Measurements from ENCODE around the gene ACAN.
A peak's percentile ranks its signal among the peaks of the same experiment; 100 is the strongest.

ACAN gene

DNA sequence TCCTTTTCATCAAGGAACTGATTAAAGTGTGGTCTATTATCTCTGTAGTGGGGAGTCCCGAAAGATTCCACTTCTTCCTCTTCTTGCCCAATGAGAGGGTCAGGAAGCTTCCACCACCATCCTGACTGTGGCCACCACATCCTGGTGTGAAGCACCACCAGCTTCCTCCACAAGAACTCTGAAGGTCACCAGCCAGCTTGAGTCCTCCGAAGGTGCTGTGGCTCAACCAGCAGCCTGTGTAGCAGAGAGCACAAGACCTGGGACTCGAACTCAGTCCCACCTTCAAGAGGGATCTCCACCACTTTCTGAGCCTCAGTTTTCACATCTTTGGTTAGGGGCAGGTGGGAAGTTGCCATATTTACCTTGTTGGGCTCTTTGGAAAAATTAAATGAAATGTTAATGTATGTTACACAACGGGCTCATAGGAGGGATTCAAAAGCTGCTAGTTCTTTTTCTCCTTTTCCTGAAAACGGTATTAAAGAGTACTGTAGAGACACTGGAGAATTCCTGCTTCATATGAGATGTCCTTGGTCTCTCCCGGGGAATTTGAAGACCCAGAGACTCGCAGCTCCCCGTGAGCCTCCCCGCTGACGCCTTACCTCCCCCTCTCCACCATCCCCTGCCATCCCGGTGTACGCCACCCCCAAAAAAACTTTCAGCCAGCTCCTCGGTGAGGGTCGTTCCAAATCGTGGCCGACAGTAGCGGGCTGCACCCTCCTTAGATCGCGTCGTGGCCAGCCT, 816 bp upstream of the ACAN start:
- no peak for DNase-seq

- no peak for DNase-seq
Measured at GRCh38 chr15:88802991-88803240, 320 bp upstream of the ACAN start.

- no peak for DNase-seq
Measured at GRCh38 chr15:88803920-88804247, 648 bp downstream of the ACAN start.

GRCh38 chr15:88804257-88804656, 1.0 kb downstream of the ACAN start:
- DNase-seq, result no peak

DNA sequence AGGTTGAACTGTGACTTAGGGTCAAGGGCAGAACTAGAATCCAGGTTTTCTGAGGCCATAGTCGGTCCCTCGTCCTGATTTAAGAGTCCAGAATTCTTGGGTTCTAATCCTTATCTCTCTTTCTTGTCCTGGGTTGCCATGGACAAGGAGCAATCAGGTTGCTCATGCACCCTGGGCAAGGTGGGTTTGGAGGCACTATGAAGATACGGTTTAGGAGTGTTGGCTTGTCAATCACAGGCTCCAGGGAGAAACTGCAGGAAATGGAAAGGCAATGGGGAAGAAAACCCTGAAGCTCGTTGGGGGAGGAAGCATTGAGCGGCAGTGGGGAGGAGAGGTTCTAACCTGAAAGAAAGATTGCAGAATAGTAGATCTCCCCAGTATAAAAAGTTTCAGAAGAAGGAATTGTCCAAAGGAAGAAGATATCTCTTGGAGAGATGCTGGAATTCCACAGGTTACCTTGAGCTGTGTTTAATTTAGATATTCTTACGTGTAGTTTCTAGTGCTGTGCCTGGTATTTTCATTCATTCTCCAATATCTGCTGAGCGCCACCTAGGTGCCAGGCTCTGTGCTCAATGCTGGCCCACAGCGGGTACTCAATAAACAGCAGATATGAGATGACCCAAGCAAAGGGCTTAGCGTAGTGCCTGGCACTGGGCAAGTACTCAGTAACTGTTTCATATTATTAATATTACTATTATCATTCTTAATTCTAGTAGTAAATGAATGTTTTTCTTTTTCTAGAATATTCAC, 2.0 kb downstream of the ACAN start:
- DNase-seq, result no peak

GRCh38 chr15:88810446-88810845, 7.2 kb downstream of the ACAN start:
- no peak for DNase-seq

GRCh38 chr15:88812133-88812532, 8.9 kb downstream of the ACAN start:
- no peak for DNase-seq

- DNase-seq, result no peak
Measured at GRCh38 chr15:88813960-88814359, 10.7 kb downstream of the ACAN start.

DNA sequence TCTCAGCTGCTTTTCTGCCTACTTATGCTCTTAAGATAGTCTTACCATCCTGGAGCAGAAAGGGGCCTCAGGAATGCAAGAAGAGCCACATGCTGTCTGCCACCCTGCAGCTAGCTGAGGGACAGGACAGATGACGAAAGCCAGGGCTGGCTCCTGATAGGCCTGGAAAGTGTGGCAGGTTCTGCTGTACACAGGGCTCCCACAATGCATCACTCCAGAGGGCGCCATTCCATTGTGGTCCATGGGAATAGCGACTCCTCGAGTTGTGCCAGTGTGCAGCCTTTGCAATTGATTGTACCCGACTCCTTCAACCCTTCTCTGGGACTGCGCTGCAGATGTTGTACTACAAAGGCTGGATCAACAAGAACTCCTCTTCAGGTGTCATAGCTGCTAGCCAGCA, 11.2 kb downstream of the ACAN start:
- no peak for DNase-seq

DNA sequence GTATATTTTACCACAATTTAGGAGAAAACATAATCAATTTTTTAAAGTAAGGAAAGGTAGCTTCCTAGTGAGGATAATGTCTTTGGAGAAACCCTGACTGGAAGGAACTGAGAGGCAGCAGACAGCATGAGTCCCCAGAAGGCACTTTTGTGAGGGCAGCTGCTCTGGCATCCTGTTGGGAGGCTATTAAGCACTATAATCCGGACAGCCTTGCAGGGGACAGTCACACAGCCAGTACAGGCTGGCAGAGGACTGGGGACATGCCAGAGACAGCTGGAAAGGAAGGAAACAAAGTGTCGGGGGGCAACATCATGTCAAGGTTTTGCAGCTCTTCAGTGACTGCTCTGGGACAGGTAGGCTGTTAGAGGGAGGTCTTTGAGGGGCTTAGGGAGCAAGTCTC, 15.7 kb downstream of the ACAN start:
- DNase-seq, result peak; percentile 48

DNA sequence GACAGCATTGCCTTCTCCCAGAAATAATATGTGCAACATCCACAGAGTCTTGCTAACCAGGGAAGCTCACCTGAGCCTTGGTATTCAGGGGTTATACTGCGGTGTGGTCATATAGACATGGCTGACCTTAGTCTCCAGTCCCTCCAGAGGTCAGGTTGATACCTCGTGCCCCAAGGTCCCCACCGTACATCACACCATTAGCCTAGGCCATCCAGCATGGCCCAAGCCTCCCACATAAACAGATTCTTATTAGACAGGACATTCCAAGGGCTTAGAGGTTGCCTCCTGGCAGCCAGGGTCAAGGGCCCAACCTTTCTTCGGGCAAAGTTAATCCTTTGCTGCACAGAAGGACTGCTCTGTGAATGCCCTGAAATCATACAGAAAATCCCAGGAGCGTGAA, 18.8 kb downstream of the ACAN start:
- no peak for DNase-seq

GRCh38 chr15:88828791-88829190, 25.6 kb downstream of the ACAN start:
- DNase-seq, result no peak

DNA sequence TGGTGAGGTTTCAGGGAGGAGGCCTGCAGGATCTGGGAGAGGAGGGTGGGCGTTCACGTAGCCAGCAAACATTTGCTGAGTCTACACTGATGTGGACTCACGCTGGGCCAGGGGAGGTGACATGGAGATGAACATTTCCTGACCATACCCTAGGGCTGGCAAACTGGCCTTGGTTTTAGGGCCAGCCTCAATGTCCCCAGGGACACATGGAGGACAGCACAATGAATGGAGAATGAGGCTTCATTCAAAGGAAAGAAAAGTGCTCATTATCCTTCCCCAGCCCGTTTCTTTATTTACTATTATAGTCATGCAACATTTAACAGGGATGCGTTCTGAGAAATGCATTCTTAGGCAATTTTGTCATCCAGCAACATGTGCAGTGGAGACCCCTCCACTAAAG, 26.8 kb downstream of the ACAN start:
- no peak for DNase-seq

DNA sequence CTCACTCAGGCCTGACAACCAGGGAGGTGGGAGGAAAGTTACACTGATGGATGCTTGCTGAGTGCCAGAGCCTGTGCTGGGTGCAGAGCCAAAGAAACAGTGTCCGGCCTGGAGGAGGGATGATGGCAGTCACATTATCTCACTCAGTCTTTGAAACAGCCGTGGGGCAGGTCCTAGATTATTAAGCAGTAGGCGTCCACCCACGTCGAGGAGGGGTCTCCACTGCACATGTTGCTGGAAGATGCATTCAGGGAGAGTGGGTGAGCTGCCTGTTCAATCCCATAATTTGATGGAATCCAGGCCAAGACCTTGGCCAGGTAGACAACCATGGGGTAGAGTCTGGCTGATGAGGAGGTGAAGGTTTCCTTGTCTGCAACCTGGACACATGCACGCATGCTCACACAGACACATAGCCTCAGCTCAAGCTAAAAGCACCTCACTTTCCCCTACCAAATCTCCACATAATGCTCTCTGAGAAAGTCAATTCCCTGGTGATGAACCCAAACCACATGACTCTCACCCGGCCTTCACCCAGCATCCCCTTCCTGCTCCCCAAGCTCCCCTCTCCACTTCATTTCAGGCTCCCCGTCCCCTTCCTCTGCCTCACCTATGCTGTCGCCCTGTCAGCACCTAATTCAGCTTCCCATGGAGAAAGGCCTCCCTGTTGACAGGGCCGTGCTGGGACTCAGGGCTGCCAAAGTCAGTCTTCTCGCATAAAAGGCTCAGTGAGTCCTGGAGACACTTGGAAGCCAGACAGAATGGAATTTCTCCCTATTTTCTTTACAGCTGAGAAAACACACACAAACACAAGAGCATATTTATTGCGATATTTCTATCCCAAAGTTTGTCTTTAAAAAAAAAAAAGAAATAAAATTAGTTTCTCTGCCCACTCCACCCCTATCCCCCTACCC, 29.8 kb downstream of the ACAN start:
- DNase-seq, result no peak

GRCh38 chr15:88833731-88834100, 30.5 kb downstream of the ACAN start:
- DNase-seq, result no peak

GRCh38 chr15:88834211-88834812, 31.1 kb downstream of the ACAN start:
- no peak for DNase-seq

- no peak for DNase-seq
Measured at GRCh38 chr15:88835119-88835518, 31.9 kb downstream of the ACAN start.

- no peak for DNase-seq
Measured at GRCh38 chr15:88835646-88836045, 32.4 kb downstream of the ACAN start.

DNA sequence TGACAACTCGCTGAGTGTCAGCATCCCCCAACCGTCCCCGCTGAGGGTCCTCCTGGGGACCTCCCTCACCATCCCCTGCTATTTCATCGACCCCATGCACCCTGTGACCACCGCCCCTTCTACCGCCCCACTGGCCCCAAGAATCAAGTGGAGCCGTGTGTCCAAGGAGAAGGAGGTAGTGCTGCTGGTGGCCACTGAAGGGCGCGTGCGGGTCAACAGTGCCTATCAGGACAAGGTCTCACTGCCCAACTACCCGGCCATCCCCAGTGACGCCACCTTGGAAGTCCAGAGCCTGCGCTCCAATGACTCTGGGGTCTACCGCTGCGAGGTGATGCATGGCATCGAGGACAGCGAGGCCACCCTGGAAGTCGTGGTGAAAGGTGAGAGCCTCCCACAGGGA, 35.4 kb downstream of the ACAN start:
- DNase-seq, result no peak

DNA sequence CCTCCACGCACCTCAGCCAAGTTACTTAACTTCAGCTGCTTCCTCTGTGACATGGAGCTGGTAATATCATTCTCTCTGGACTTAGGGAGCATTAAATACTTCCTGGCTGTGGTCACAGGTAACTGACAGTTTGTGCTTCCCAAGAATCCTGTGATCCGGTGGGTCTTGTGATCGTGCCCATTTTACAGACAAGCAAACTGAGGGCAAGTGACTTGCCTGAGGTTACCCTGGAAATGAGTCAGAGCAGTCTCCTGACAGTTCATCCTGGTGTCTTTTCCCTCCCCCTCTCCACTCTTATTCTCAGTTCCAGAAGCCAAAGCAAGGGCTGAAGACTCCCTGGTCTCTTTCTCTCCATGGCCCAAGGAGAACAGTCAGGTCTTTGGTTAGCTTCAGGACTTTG, 35.9 kb downstream of the ACAN start:
- DNase-seq, result no peak

- DNase-seq, result no peak
Measured at GRCh38 chr15:88839961-88840360, 36.7 kb downstream of the ACAN start.

DNA sequence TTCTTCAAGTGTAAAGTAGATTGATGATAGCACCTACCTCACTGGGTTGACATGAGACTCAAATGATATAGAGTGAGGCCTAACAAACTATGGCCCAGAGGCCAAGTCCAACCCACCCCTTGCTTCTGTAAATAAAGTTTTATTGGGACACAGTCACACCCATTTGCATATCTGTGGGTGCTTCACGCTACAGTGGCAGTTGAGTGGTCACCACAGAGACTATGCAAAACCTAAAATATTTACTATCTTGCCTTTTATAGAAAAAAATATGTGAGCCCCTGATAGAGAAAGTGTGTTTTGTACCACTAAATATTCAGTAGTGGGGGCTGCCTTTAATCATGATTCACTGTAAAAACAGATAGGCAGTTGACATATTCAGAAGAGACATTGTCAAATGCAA, 38.0 kb downstream of the ACAN start:
- DNase-seq, result no peak

- DNase-seq, result no peak
Measured at GRCh38 chr15:88842156-88842555, 38.9 kb downstream of the ACAN start.

GRCh38 chr15:88843334-88843733, 40.1 kb downstream of the ACAN start:
- DNase-seq, result no peak
